Measurements from ENCODE around the gene NUP188. TPM values are rescaled to one million over a fixed set of nuclear protein-coding genes. Genes with fewer than 3 reads are reported as not detected.

NUP188 gene
- total RNA-seq, 1 experiment from 2014 or later = 98.9 TPM

DNA sequence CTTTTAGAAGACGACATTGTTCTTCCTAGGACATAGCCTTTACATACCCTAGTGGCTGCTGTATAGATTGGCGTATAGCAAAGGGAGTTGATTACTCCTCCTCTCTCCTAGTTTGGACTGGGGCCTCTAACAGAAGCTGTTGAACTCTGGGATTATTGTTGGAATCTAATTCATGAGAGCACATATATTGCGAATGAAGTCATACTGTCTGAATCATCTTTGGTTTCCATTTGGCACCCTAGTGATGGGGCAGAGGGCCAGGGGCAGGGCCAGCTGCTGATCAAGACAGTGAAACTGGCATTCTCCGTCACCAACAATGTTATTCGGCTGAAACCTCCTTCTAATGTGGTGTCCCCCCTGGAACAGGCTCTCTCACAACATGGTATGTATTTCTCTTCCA lies 40.3 kb downstream of the NUP188 start:
- Mint-ChIP-seq H3K36me3 (peaks cover 62% of the 10 kb centered on the region), H3K4me3 (no peak overlapping the region), H3K27ac (no peak overlapping the region), H3K9me3 (no peaks in the 10 kb centered on the region), H3K4me1 (no peaks in the 10 kb centered on the region), H3K27me3 (ENCODE audit: low read depth) (no peaks in the 10 kb centered on the region)
- ChIA-PET POLR2A (interaction anchor here (0.6 kb wide), 1 partner anchor 170 kb away, joined by 4 read pairs; the partner anchor contains the start of gene ENDOG), CTCF (interaction anchor here (0.5 to 1.8 kb wide), 4 partner anchors 112 to 170 kb away, joined by 3 to 4 read pairs (median 4); partner anchors contain the start of genes ENDOG and SPOUT1)
- TF ChIP-seq ZNF138 (CRISPR knock-in tag; conservative IDR thresholded peaks at IDR 0.05) (no peak), NR1H2 (CRISPR knock-in tag; IDR thresholded peaks at IDR 0.05) (no peak), MXD4 (CRISPR knock-in tag; IDR thresholded peaks at IDR 0.05; ENCODE audit: borderline replicate concordance) (no peak), PRRX2 (CRISPR knock-in tag; IDR thresholded peaks at IDR 0.05) (no peak), NR3C1 (CRISPR knock-in tag; conservative IDR thresholded peaks at IDR 0.05; ENCODE audit: low read depth) (no peak), HMGA2 (CRISPR knock-in tag; IDR thresholded peaks at IDR 0.05) (no peak), IRF2 (CRISPR knock-in tag; IDR thresholded peaks at IDR 0.05; ENCODE audit: borderline replicate concordance, low read depth) (no peak)
- TF ChIP-seq, protein P1, sequence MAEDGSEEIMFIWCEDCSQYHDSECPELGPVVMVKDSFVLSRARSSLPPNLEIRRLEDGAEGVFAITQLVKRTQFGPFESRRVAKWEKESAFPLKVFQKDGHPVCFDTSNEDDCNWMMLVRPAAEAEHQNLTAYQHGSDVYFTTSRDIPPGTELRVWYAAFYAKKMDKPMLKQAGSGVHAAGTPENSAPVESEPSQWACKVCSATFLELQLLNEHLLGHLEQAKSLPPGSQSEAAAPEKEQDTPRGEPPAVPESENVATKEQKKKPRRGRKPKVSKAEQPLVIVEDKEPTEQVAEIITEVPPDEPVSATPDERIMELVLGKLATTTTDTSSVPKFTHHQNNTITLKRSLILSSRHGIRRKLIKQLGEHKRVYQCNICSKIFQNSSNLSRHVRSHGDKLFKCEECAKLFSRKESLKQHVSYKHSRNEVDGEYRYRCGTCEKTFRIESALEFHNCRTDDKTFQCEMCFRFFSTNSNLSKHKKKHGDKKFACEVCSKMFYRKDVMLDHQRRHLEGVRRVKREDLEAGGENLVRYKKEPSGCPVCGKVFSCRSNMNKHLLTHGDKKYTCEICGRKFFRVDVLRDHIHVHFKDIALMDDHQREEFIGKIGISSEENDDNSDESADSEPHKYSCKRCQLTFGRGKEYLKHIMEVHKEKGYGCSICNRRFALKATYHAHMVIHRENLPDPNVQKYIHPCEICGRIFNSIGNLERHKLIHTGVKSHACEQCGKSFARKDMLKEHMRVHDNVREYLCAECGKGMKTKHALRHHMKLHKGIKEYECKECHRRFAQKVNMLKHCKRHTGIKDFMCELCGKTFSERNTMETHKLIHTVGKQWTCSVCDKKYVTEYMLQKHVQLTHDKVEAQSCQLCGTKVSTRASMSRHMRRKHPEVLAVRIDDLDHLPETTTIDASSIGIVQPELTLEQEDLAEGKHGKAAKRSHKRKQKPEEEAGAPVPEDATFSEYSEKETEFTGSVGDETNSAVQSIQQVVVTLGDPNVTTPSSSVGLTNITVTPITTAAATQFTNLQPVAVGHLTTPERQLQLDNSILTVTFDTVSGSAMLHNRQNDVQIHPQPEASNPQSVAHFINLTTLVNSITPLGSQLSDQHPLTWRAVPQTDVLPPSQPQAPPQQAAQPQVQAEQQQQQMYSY (CRISPR knock-in tag; IDR thresholded peaks at IDR 0.05) = no peak
- TF ChIP-seq, protein P2, sequence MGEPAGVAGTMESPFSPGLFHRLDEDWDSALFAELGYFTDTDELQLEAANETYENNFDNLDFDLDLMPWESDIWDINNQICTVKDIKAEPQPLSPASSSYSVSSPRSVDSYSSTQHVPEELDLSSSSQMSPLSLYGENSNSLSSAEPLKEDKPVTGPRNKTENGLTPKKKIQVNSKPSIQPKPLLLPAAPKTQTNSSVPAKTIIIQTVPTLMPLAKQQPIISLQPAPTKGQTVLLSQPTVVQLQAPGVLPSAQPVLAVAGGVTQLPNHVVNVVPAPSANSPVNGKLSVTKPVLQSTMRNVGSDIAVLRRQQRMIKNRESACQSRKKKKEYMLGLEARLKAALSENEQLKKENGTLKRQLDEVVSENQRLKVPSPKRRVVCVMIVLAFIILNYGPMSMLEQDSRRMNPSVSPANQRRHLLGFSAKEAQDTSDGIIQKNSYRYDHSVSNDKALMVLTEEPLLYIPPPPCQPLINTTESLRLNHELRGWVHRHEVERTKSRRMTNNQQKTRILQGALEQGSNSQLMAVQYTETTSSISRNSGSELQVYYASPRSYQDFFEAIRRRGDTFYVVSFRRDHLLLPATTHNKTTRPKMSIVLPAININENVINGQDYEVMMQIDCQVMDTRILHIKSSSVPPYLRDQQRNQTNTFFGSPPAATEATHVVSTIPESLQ (CRISPR knock-in tag; IDR thresholded peaks at IDR 0.05) = no peak
- TF ChIP-seq, protein P3, sequence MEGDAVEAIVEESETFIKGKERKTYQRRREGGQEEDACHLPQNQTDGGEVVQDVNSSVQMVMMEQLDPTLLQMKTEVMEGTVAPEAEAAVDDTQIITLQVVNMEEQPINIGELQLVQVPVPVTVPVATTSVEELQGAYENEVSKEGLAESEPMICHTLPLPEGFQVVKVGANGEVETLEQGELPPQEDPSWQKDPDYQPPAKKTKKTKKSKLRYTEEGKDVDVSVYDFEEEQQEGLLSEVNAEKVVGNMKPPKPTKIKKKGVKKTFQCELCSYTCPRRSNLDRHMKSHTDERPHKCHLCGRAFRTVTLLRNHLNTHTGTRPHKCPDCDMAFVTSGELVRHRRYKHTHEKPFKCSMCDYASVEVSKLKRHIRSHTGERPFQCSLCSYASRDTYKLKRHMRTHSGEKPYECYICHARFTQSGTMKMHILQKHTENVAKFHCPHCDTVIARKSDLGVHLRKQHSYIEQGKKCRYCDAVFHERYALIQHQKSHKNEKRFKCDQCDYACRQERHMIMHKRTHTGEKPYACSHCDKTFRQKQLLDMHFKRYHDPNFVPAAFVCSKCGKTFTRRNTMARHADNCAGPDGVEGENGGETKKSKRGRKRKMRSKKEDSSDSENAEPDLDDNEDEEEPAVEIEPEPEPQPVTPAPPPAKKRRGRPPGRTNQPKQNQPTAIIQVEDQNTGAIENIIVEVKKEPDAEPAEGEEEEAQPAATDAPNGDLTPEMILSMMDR (IDR thresholded peaks at IDR 0.05) = no peak
- ATAC-seq = no peak
- no peak for DNase-seq (ENCODE audit: low spot score)

DNA sequence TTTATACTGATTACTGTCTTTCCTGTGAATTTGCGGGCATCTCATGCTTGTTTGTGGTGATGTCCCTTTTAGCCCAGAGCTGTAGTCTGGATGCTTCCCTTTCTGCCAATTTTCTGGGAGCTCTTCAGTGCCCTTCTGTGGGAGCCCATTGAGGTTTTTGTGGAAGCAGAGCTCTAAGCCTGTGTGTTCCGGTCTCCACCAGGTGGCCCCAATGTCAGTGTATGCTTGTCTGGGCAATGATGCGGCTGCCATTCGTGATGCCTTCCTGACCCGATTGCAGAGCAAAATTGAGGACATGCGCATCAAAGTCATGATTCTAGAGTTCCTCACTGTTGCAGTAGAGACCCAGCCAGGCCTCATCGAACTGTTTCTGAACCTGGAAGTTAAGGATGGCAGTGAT lies 45.5 kb downstream of the NUP188 start:
- Mint-ChIP-seq H3K27me3 (ENCODE audit: low read depth) (no peaks in the 10 kb centered on the region), H3K4me1 (no peaks in the 10 kb centered on the region), H3K9me3 (no peaks in the 10 kb centered on the region), H3K27ac (no peak overlapping the region), H3K4me3 (no peak overlapping the region), H3K36me3 (peaks cover 62% of the 10 kb centered on the region)
- ChIA-PET POLR2A (no interaction called here), CTCF (interaction anchor here (0.6 to 1.5 kb wide), 15 partner anchors 9 to 631 kb away, joined by 3 to 10 read pairs (median 3); partner anchors contain the start of genes ENDOG, MIGA2, SH3GLB2 and SPOUT1)
- ATAC-seq = peak; percentile 78
- DNase-seq (ENCODE audit: low spot score) = peak; percentile 48
- TF ChIP-seq, protein P4, sequence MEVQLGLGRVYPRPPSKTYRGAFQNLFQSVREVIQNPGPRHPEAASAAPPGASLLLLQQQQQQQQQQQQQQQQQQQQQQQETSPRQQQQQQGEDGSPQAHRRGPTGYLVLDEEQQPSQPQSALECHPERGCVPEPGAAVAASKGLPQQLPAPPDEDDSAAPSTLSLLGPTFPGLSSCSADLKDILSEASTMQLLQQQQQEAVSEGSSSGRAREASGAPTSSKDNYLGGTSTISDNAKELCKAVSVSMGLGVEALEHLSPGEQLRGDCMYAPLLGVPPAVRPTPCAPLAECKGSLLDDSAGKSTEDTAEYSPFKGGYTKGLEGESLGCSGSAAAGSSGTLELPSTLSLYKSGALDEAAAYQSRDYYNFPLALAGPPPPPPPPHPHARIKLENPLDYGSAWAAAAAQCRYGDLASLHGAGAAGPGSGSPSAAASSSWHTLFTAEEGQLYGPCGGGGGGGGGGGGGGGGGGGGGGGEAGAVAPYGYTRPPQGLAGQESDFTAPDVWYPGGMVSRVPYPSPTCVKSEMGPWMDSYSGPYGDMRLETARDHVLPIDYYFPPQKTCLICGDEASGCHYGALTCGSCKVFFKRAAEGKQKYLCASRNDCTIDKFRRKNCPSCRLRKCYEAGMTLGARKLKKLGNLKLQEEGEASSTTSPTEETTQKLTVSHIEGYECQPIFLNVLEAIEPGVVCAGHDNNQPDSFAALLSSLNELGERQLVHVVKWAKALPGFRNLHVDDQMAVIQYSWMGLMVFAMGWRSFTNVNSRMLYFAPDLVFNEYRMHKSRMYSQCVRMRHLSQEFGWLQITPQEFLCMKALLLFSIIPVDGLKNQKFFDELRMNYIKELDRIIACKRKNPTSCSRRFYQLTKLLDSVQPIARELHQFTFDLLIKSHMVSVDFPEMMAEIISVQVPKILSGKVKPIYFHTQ (CRISPR knock-in tag; IDR thresholded peaks at IDR 0.05) = no peak
- no peak for TF ChIP-seq ZNF396 (CRISPR knock-in tag; IDR thresholded peaks at IDR 0.05; ENCODE audit: borderline replicate concordance)
- no peak for TF ChIP-seq TP53 (CRISPR knock-in tag; IDR thresholded peaks at IDR 0.05)
- no peak for TF ChIP-seq ZNF138 (CRISPR knock-in tag; conservative IDR thresholded peaks at IDR 0.05)
- TF ChIP-seq ELF4 (CRISPR knock-in tag; IDR thresholded peaks at IDR 0.05; ENCODE audit: low read depth) = no peak
- TF ChIP-seq FOXP1 (CRISPR knock-in tag; IDR thresholded peaks at IDR 0.05; ENCODE audit: borderline replicate concordance) = no peak
- no peak for TF ChIP-seq CREM (CRISPR knock-in tag; IDR thresholded peaks at IDR 0.05)
- TF ChIP-seq, protein P5, sequence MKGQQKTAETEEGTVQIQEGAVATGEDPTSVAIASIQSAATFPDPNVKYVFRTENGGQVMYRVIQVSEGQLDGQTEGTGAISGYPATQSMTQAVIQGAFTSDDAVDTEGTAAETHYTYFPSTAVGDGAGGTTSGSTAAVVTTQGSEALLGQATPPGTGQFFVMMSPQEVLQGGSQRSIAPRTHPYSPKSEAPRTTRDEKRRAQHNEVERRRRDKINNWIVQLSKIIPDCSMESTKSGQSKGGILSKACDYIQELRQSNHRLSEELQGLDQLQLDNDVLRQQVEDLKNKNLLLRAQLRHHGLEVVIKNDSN (CRISPR knock-in tag; IDR thresholded peaks at IDR 0.05) = no peak
- TF ChIP-seq RELA (CRISPR knock-in tag; IDR thresholded peaks at IDR 0.05; ENCODE audit: borderline replicate concordance) = no peak

Data from WTC11 (cell line).